Common myeloid progenitor, CD34-positive (primary cell): ENCODE data around the gene EXD3.

Source experiments
- CTCF ChIA-PET: fragments of 350-600 bp; sonication (Branson Sonifier 250); formaldehyde crosslinking; loops from one replicate; lab custom pipeline; 2021; ENCODE audit warnings: antibody characterized with exemption; lab: Charles Lee
- POLR2A ChIA-PET: fragments of 350-600 bp; sonication (Branson Sonifier 250); formaldehyde crosslinking; loops from one replicate; lab custom pipeline; 2021; ENCODE audit warnings: antibody characterized with exemption; lab: Charles Lee
- DNase-seq, 3 donors: peaks; one replicate each; pipeline versions ENCODE4 v3.0.0 to v3.0.0-alpha.2; 2013
- H3K27ac ChIP-seq, 2 experiments: 1 replicate in 1 of 2; 2 replicates in 1 of 2; pipeline ENCODE4 v1.7.0; 2013; ENCODE audit warnings: inconsistent platforms in 2 of 2, low read length in 2 of 2, mild to moderate bottlenecking in 2 of 2, low read depth in 1 of 2, moderate library complexity in 1 of 2; ENCODE audit not compliant: severe bottlenecking in 2 of 2, insufficient read depth in 1 of 2, poor library complexity in 1 of 2
- H3K27me3 ChIP-seq, 5 experiments: replicated peaks in 2 of 5; 1 replicate in 3 of 5; 2 replicates in 2 of 5; pipeline versions ENCODE4 v1.6.1 to v1.7.0; 2013; ENCODE audit warnings: low read length in 4 of 5, mild to moderate bottlenecking in 2 of 5, moderate library complexity in 2 of 5, inconsistent platforms in 1 of 5; ENCODE audit not compliant: insufficient read depth in 5 of 5, control insufficient read depth in 4 of 5
- H3K36me3 ChIP-seq, 4 experiments: 1 replicate in 2 of 4; 2 replicates in 2 of 4; pipeline versions ENCODE4 v1.6.1 to v1.7.0; 2013; ENCODE audit warnings: low read length in 3 of 4, control low read depth in 1 of 4, mild to moderate bottlenecking in 1 of 4; ENCODE audit not compliant: control insufficient read depth in 4 of 4, insufficient read depth in 4 of 4
- H3K4me1 ChIP-seq, 4 experiments: 1 replicate in 3 of 4; 2 replicates in 1 of 4; pipeline versions ENCODE4 v1.6.1 to v1.7.1; 2013; ENCODE audit warnings: low read length in 3 of 4, mild to moderate bottlenecking in 3 of 4, control low read depth in 1 of 4, inconsistent platforms in 1 of 4, moderate library complexity in 1 of 4; ENCODE audit not compliant: control insufficient read depth in 4 of 4, insufficient read depth in 4 of 4; ENCODE audit errors: control extremely low read depth in 1 of 4
- H3K4me3 ChIP-seq, 7 experiments: 1 replicate in 4 of 7; 2 replicates in 3 of 7; pipeline versions ENCODE4 v1.5.1 to v1.7.0; 2013; ENCODE audit warnings: mild to moderate bottlenecking in 7 of 7, low read length in 6 of 7, moderate library complexity in 6 of 7, inconsistent platforms in 2 of 7, low read depth in 2 of 7, control low read depth in 1 of 7; ENCODE audit not compliant: insufficient read depth in 4 of 7, control insufficient read depth in 1 of 7; ENCODE audit errors: extremely low read depth in 1 of 7
- H3K9me3 ChIP-seq, 5 experiments: 1 replicate in 4 of 5; 2 replicates in 1 of 5; pipeline versions ENCODE4 v1.6.1 to v1.7.1; 2013; ENCODE audit warnings: low read length in 4 of 5, mild to moderate bottlenecking in 2 of 5, inconsistent platforms in 1 of 5, low read depth in 1 of 5, moderate library complexity in 1 of 5; ENCODE audit not compliant: control insufficient read depth in 4 of 5, insufficient read depth in 2 of 5; ENCODE audit errors: control extremely low read depth in 1 of 5
- WGBS: methylation state at CpG from one replicate; pipeline ENCODE4 v1.1.5; 2013; ENCODE audit not compliant: insufficient coverage; 5-methylcytosine and 5-hydroxymethylcytosine counted together

The EXD3 gene

GRCh38 chr9:137416563-137417151 is 6.3 kb downstream of the EXD3 start:
- ChIA-PET POLR2A (no interaction called here), CTCF (interaction anchor here (1.3 kb wide), 1 partner anchor 13 kb away, joined by 3 read pairs; no protein-coding TSS in a partner anchor)
- Histone ChIP-seq H3K4me1 (peaks cover 8 to 34% (median 31%) of the 10 kb centered on the region in 4 experiments), H3K27ac (no peak overlapping the region), H3K9me3 (no peaks in the 10 kb centered on the region), H3K36me3 (no peaks in the 10 kb centered on the region), H3K4me3 (peak overlapping the region in 1 of 7 experiments; percentile 51), H3K27me3 (no peaks in the 10 kb centered on the region)
- WGBS = 91% methylated on average over 34 of the region's 45 CpGs
- DNase-seq = no peak

GRCh38 chr9:137416006-137416562 is 6.9 kb downstream of the EXD3 start:
- no peaks in the 10 kb centered on the region for H3K9me3 ChIP-seq
- H3K27me3 ChIP-seq = no peaks in the 10 kb centered on the region
- DNase-seq = no peak
- no peak overlapping the region for H3K4me3 ChIP-seq
- POLR2A ChIA-PET = no interaction called here
- H3K27ac ChIP-seq = no peak overlapping the region
- 96% methylated on average over 18 of the region's 23 CpGs for WGBS
- H3K36me3 ChIP-seq = no peaks in the 10 kb centered on the region
- CTCF ChIA-PET = interaction anchor here (1.2 to 1.3 kb wide), 2 partner anchors 10 to 13 kb away, joined by 3 read pairs; no protein-coding TSS in a partner anchor
- peaks cover 3 to 34% (median 31%) of the 10 kb centered on the region in 4 experiments for H3K4me1 ChIP-seq

- Histone ChIP-seq H3K27me3 (no peaks in the 10 kb centered on the region), H3K36me3 (no peaks in the 10 kb centered on the region), H3K4me3 (no peak overlapping the region), H3K9me3 (no peaks in the 10 kb centered on the region), H3K4me1 (peaks cover 3 to 39% (median 37%) of the 10 kb centered on the region in 4 experiments), H3K27ac (no peak overlapping the region)
- WGBS = 94% methylated on average over 3 of the region's 5 CpGs
- ChIA-PET POLR2A (no interaction called here), CTCF (interaction anchor here (1.2 to 2.2 kb wide), 3 partner anchors 9 to 129 kb away, joined by 3 to 4 read pairs (median 4); partner anchors contain the start of gene NRARP)
- DNase-seq = no peak
Observed at GRCh38 chr9:137415451-137415850, 7.5 kb downstream of the EXD3 start.

- CTCF ChIA-PET = interaction anchor here (0.7 to 3.2 kb wide), 5 partner anchors 11 to 126 kb away, joined by 3 to 15 read pairs (median 4); partner anchors contain the start of genes EXD3, NOXA1 and NRARP
- Histone ChIP-seq H3K4me1 (peaks cover 3 to 41% (median 39%) of the 10 kb centered on the region in 4 experiments), H3K36me3 (no peaks in the 10 kb centered on the region), H3K4me3 (no peak overlapping the region), H3K9me3 (no peaks in the 10 kb centered on the region), H3K27ac (peak overlapping the region in 1 of 2 experiments; percentile 25), H3K27me3 (no peaks in the 10 kb centered on the region)
- no peak for DNase-seq
- POLR2A ChIA-PET = interaction anchor here (0.7 to 1.7 kb wide), 3 partner anchors 11 to 125 kb away, joined by 3 to 4 read pairs (median 4); partner anchors contain the start of genes EXD3, NOXA1 and NRARP
- 83% methylated on average over 10 of the region's 10 CpGs for WGBS
Observed at GRCh38 chr9:137412431-137412830, 10.5 kb downstream of the EXD3 start.

- ChIA-PET POLR2A (interaction anchor here (1.0 to 1.7 kb wide), 2 partner anchors 109 to 125 kb away, joined by 4 read pairs; partner anchors contain the start of gene NRARP), CTCF (interaction anchor here (0.7 to 4.5 kb wide), 5 partner anchors 11 to 125 kb away, joined by 3 to 24 read pairs (median 9); partner anchors contain the start of genes EXD3, NOXA1 and NRARP)
- peak overlapping the region in 5 of 7 experiments; percentile 19 to 55 (median 46) for H3K4me3 ChIP-seq
- no peaks in the 10 kb centered on the region for H3K36me3 ChIP-seq
- peaks cover 3 to 47% (median 45%) of the 10 kb centered on the region in 4 experiments for H3K4me1 ChIP-seq
- DNase-seq = peak; percentile 85 to 95 (median 94)
- no peaks in the 10 kb centered on the region for H3K9me3 ChIP-seq
- H3K27ac ChIP-seq = no peak overlapping the region
- no peaks in the 10 kb centered on the region for H3K27me3 ChIP-seq
- 13% methylated on average over 19 of the region's 30 CpGs for WGBS
Observed at GRCh38 chr9:137411645-137412380, 11.1 kb downstream of the EXD3 start.

GRCh38 chr9:137411260-137411644 is 11.7 kb downstream of the EXD3 start:
- Histone ChIP-seq H3K4me3 (peak overlapping the region in 3 of 7 experiments; percentile 23 to 55 (median 48)), H3K36me3 (no peaks in the 10 kb centered on the region), H3K4me1 (peaks cover 3 to 52% (median 50%) of the 10 kb centered on the region in 4 experiments), H3K9me3 (no peaks in the 10 kb centered on the region), H3K27me3 (no peaks in the 10 kb centered on the region), H3K27ac (no peak overlapping the region)
- WGBS = 7% methylated on average over 11 of the region's 17 CpGs
- CTCF ChIA-PET = interaction anchor here (2.1 to 4.5 kb wide), 2 partner anchors 35 to 107 kb away, joined by 9 to 24 read pairs; partner anchors contain the start of gene NRARP
- no peak for DNase-seq
- POLR2A ChIA-PET = interaction anchor here (0.5 to 1.7 kb wide), 2 partner anchors 109 to 1166 kb away, joined by 3 to 4 read pairs; partner anchors contain the start of genes NRARP and QSOX2
